Body of pancreas (tissue), 4 donors: ENCODE data around the gene CEP112. TPM values are rescaled to one million over a fixed set of nuclear protein-coding genes. Genes with fewer than 3 reads are reported as not detected.

ENCODE experiments used
- ATAC-seq: fragments of 150-250 bp; one replicate; pipeline ENCODE4 v1.9.1; 2016
- DNase-seq, 4 donors: peaks; one replicate each; pipeline ENCODE4 v3.0.0-alpha.2; 2019
- H3K27ac ChIP-seq, 4 donors: fragments of 200-600 bp; sonication (generic); 1 replicate in 3 of 4; 2 replicates in 1 of 4; pipeline versions ENCODE4 v1.5.1 to v1.6.1; 2016 to 2019; ENCODE audit warnings: mild to moderate bottlenecking in 1 of 4, mixed read lengths in 1 of 4, moderate library complexity in 1 of 4
- H3K27me3 ChIP-seq, 2 donors: fragments of 200-600 bp; sonication (generic); one replicate each; pipeline ENCODE4 v1.6.0; 2016; ENCODE audit warnings: mild to moderate bottlenecking in 1 of 2
- H3K36me3 ChIP-seq, 2 donors: fragments of 200-600 bp; sonication (generic); replicated peaks in 1 of 2; 2 replicates each; pipeline ENCODE4 v1.5.1; 2016; ENCODE audit warnings: low read depth in 2 of 2; ENCODE audit not compliant: insufficient read depth in 1 of 2
- H3K4me1 ChIP-seq: fragments of 200-600 bp; sonication (generic); one replicate; pipeline ENCODE4 v1.6.0; 2016
- H3K4me3 ChIP-seq, 2 donors: fragments of 200-600 bp; sonication (generic); 1 replicate in 1 of 2; 2 replicates in 1 of 2; pipeline ENCODE4 v1.5.1; 2016 to 2019
- H3K9me3 ChIP-seq, 3 donors: fragments of 200-600 bp; sonication (generic); 1 replicate in 2 of 3; 2 replicates in 1 of 3; pipeline ENCODE4 v1.5.1; 2016
- CTCF ChIP-seq, 7 experiments: fragments of 450-650 bp in 4 of 7; fragments of 200-600 bp in 3 of 7; sonication (generic) in 3 of 7; IDR thresholded peaks; one replicate each; pipeline ENCODE4 v1.5.1; 2016 to 2019; ENCODE audit warnings: antibody characterized with exemption in 7 of 7
- POLR2A ChIP-seq, 3 donors: fragments of 450-650 bp; IDR thresholded peaks; one replicate each; pipeline ENCODE4 v1.6.1; 2016; ENCODE audit warnings: antibody characterized with exemption in 3 of 3, mild to moderate bottlenecking in 2 of 3
- WGBS, 2 donors: methylation state at CpG; one replicate each; pipeline ENCODE4 v1.1.5; 2017; 5-methylcytosine and 5-hydroxymethylcytosine counted together
- intact Hi-C: fragments of 100-400 bp; cut with DNase I; formaldehyde crosslinking; loops from one replicate; pipeline ENCODE4 v1.15.1; 2023
- total RNA-seq, 2 donors: library from RNA; depleted of rRNA; stranded (reverse); fragments of >200 nt; gene quantifications; one replicate each; pipeline ENCODE4 v1.1.0, GENCODE V29; 2016

The CEP112 gene
- total RNA-seq, 2 donors from 2014 or later = 5.2 to 10.2 TPM

- H3K27me3 ChIP-seq = no peaks in the 10 kb centered on the region
- H3K4me1 ChIP-seq = no peaks in the 10 kb centered on the region
- ATAC-seq = no peak
- no peak overlapping the region for H3K27ac ChIP-seq
- TF ChIP-seq CTCF (IDR thresholded peaks at IDR 0.05) (no peak), POLR2A (IDR thresholded peaks at IDR 0.05) (no peak)
- intact Hi-C loops = no loop called here
- 86 to 89% methylated on average over 9 of the region's 9 CpGs for WGBS, 2 donors
- no peaks in the 10 kb centered on the region for H3K36me3 ChIP-seq
- no peak overlapping the region for H3K4me3 ChIP-seq
- no peak for DNase-seq
- no peaks in the 10 kb centered on the region for H3K9me3 ChIP-seq
Observed at GRCh38 chr17:65703891-65704290, 488.0 kb downstream of the CEP112 start.

- WGBS, 2 donors = 86 to 88% methylated on average over 5 of the region's 5 CpGs
Observed at GRCh38 chr17:65699459-65699858, 492.5 kb downstream of the CEP112 start.

GRCh38 chr17:65698381-65699061 lies 493.4 kb downstream of the CEP112 start:
- Histone ChIP-seq H3K9me3 (no peaks in the 10 kb centered on the region), H3K4me1 (peaks cover 8% of the 10 kb centered on the region), H3K27ac (no peak overlapping the region), H3K27me3 (no peaks in the 10 kb centered on the region), H3K4me3 (no peak overlapping the region), H3K36me3 (no peaks in the 10 kb centered on the region)
- no peak for TF ChIP-seq POLR2A (IDR thresholded peaks at IDR 0.05)
- TF ChIP-seq CTCF (IDR thresholded peaks at IDR 0.05) = no peak
- intact Hi-C loops = no loop called here
- DNase-seq (peak in 1 of 4 donors; percentile 14), ATAC-seq (no peak)
- 34 to 37% methylated on average over 11 of the region's 11 CpGs for WGBS, 2 donors

More at GRCh38 chr17:65699459-65699858, 492.5 kb downstream of the CEP112 start:
- Histone ChIP-seq H3K27ac (no peak overlapping the region), H3K27me3 (no peaks in the 10 kb centered on the region), H3K4me3 (no peak overlapping the region), H3K36me3 (no peaks in the 10 kb centered on the region), H3K4me1 (peaks cover 8% of the 10 kb centered on the region), H3K9me3 (no peaks in the 10 kb centered on the region)
- intact Hi-C loops = no loop called here
- DNase-seq = no peak
- TF ChIP-seq POLR2A (IDR thresholded peaks at IDR 0.05) (no peak), CTCF (IDR thresholded peaks at IDR 0.05) (no peak)
- ATAC-seq = no peak

GRCh38 chr17:65697661-65698060 lies 494.3 kb downstream of the CEP112 start:
- DNase-seq = no peak
- no peak for TF ChIP-seq CTCF (IDR thresholded peaks at IDR 0.05)
- TF ChIP-seq POLR2A (IDR thresholded peaks at IDR 0.05) = no peak
- WGBS, 2 donors = 81 to 86% methylated on average over 4 of the region's 4 CpGs

More at GRCh38 chr17:65697661-65698060, 494.3 kb downstream of the CEP112 start:
- ATAC-seq = no peak
- intact Hi-C loops = no loop called here
- Histone ChIP-seq H3K4me3 (no peak overlapping the region), H3K36me3 (no peaks in the 10 kb centered on the region), H3K9me3 (no peaks in the 10 kb centered on the region), H3K4me1 (peaks cover 8% of the 10 kb centered on the region), H3K27ac (no peak overlapping the region), H3K27me3 (no peaks in the 10 kb centered on the region)
